HepG2 (cell line): ENCODE data around the gene SEZ6.

Experiments used
- AFF4 ChIP-seq: sonication (generic); formaldehyde crosslinking; IDR thresholded peaks from 2 replicates; pipeline ENCODE4 v1.4.0; 2020; ENCODE audit warnings: missing genetic modification reagents
- BCL3 ChIP-seq: sonication (generic); formaldehyde crosslinking; IDR thresholded peaks from 2 replicates; pipeline ENCODE4 v1.5.1; 2020; ENCODE audit warnings: mild to moderate bottlenecking, missing genetic modification reagents, moderate library complexity
- CTCF ChIP-seq: sonication (generic); formaldehyde crosslinking; IDR thresholded peaks from 2 replicates; pipeline ENCODE4 v1.5.0; 2020; ENCODE audit warnings: mild to moderate bottlenecking, missing genetic modification reagents, moderate library complexity
- HES4 ChIP-seq: sonication (generic); formaldehyde crosslinking; IDR thresholded peaks from 2 replicates; pipeline ENCODE4 v1.9.0; 2021; ENCODE audit warnings: mild to moderate bottlenecking, missing genetic modification reagents, borderline replicate concordance
- HNRNPLL ChIP-seq: fragments of 200-400 bp; formaldehyde crosslinking; IDR thresholded peaks from 2 replicates; pipeline ENCODE4 v1.6.1; 2017; ENCODE audit warnings: mild to moderate bottlenecking, low read depth, low read length; ENCODE audit not compliant: poor library complexity, severe bottlenecking
- IKZF4 ChIP-seq: sonication (generic); formaldehyde crosslinking; IDR thresholded peaks from 2 replicates; pipeline ENCODE4 v1.5.1; 2020; ENCODE audit warnings: borderline replicate concordance, mild to moderate bottlenecking, low read depth, missing genetic modification reagents; ENCODE audit errors: not compliant biosample characterization
- JUND ChIP-seq: sonication (generic); formaldehyde crosslinking; IDR thresholded peaks from 2 replicates; pipeline ENCODE4 v1.8.0; 2022; ENCODE audit warnings: mild to moderate bottlenecking, missing genetic modification reagents
- KAT7 ChIP-seq: IDR thresholded peaks from 2 replicates; pipeline ENCODE4 v1.6.1; 2018; ENCODE audit warnings: borderline replicate concordance, missing compliant biosample characterization
- POLR2A ChIP-seq, 2 experiments: IDR thresholded peaks; 2 replicates each; pipeline ENCODE4 v1.6.1; 2011; ENCODE audit warnings: low read depth in 2 of 2, low read length in 2 of 2, mild to moderate bottlenecking in 1 of 2, moderate library complexity in 1 of 2; ENCODE audit not compliant: insufficient read depth in 1 of 2
- TAF1 ChIP-seq: sonication (generic); formaldehyde crosslinking; IDR thresholded peaks from 2 replicates; pipeline ENCODE4 v1.4.0; 2020; ENCODE audit warnings: missing genetic modification reagents
- TFDP1 ChIP-seq: IDR thresholded peaks from 2 replicates; pipeline ENCODE4 v1.6.1; 2016; ENCODE audit warnings: missing compliant biosample characterization, missing genetic modification reagents, borderline replicate concordance
- WIZ ChIP-seq: sonication (generic); formaldehyde crosslinking; IDR thresholded peaks from 2 replicates; pipeline ENCODE4 v1.5.1; 2020; ENCODE audit warnings: mild to moderate bottlenecking, missing genetic modification reagents
- ZNF274 ChIP-seq: sonication (generic); formaldehyde crosslinking; IDR thresholded peaks from 2 replicates; pipeline ENCODE4 v1.5.1; 2020; ENCODE audit warnings: mild to moderate bottlenecking, missing genetic modification reagents
- ZZZ3 ChIP-seq: sonication (generic); formaldehyde crosslinking; IDR thresholded peaks from 2 replicates; pipeline ENCODE4 v1.4.0; 2020; ENCODE audit warnings: missing genetic modification reagents, mild to moderate bottlenecking, borderline replicate concordance

GRCh38 chr17:28983286-28984230, 22.3 kb downstream of the SEZ6 start:
- TF ChIP-seq HNRNPLL: no peak
- no peak for TF ChIP-seq HES4 (CRISPR knock-in tag)
- no peak for TF ChIP-seq ZNF274 (CRISPR knock-in tag)
- TF ChIP-seq CTCF (CRISPR knock-in tag): no peak
- TF ChIP-seq IKZF4 (CRISPR knock-in tag): no peak
- TF ChIP-seq TFDP1: no peak
- TF ChIP-seq AFF4: no peak
- TF ChIP-seq BCL3 (CRISPR knock-in tag): no peak
- TF ChIP-seq KAT7 (CRISPR knock-in tag): no peak
- TF ChIP-seq ZZZ3 (CRISPR knock-in tag): no peak
- TF ChIP-seq JUND (CRISPR knock-in tag): no peak
- no peak for TF ChIP-seq WIZ (CRISPR knock-in tag)
- no peak for TF ChIP-seq POLR2A (IDR thresholded peaks at IDR 0.05; ENCODE audit: insufficient read depth in 1 of 2, low read depth in 2 of 2, low read length in 2 of 2)
- no peak for TF ChIP-seq TAF1 (CRISPR knock-in tag)
